H1 (cell line): ENCODE data around the gene CHST9. TPM values are rescaled to one million over a fixed set of nuclear protein-coding genes. Genes with fewer than 3 reads are reported as not detected.

Source experiments
- CTCF ChIA-PET: fragments of 300-600 bp; sonication (Branson Sonifier 250); formaldehyde crosslinking; loops from one replicate; lab custom pipeline; 2021; ENCODE audit not compliant: partially characterized antibody; lab: Charles Lee
- POLR2A ChIA-PET: fragments of 300-600 bp; sonication (Branson Sonifier 250); formaldehyde crosslinking; loops from one replicate; lab custom pipeline; 2021; ENCODE audit warnings: inconsistent platforms; ENCODE audit not compliant: partially characterized antibody; lab: Charles Lee
- DNase-seq, 2 experiments: peaks; one replicate each; pipeline versions ENCODE4 v3.0.0 to v3.0.0-alpha.2; 2010 to 2022; ENCODE audit warnings: low spot score in 2 of 2, low read depth in 1 of 2, mixed read lengths in 1 of 2
- FAIRE-seq: peaks from 2 replicates; lab custom pipeline; 2011; peaks lifted over from hg19 to GRCh38; lab: Jason Lieb, UNC
- H2AFZ ChIP-seq: 2 replicates; pipeline ENCODE4 v1.8.1; 2012; ENCODE audit warnings: low read length, inconsistent platforms
- H2AK5ac ChIP-seq: 2 replicates; pipeline ENCODE4 v1.6.1; 2013; ENCODE audit warnings: low read depth, low read length
- H2BK120ac ChIP-seq: replicated peaks from 2 replicates; pipeline ENCODE3; 2013; ENCODE audit warnings: low read depth, low read length, inconsistent platforms
- H2BK12ac ChIP-seq: 2 replicates; pipeline ENCODE4 v1.6.1; 2013; ENCODE audit warnings: low read depth, low read length
- H2BK15ac ChIP-seq: 2 replicates; pipeline ENCODE4 v1.6.1; 2013; ENCODE audit warnings: low read length
- H2BK20ac ChIP-seq: 2 replicates; pipeline ENCODE4 v1.6.1; 2013; ENCODE audit warnings: low read length
- H2BK5ac ChIP-seq: 2 replicates; pipeline ENCODE4 v1.6.1; 2013; ENCODE audit warnings: low read depth, low read length
- H3K14ac ChIP-seq: 2 replicates; pipeline ENCODE4 v1.6.1; 2013; ENCODE audit warnings: inconsistent platforms; ENCODE audit not compliant: insufficient read length
- H3K18ac ChIP-seq: 2 replicates; pipeline ENCODE4 v1.6.1; 2013; ENCODE audit warnings: low read length; ENCODE audit errors: extremely low read depth
- H3K23ac ChIP-seq: 2 replicates; pipeline ENCODE4 v1.6.1; 2013; ENCODE audit warnings: inconsistent platforms; ENCODE audit not compliant: insufficient read length
- H3K23me2 ChIP-seq: 2 replicates; pipeline ENCODE4 v1.6.1; 2013; ENCODE audit warnings: low read depth, low read length
- H3K27ac ChIP-seq: 2 replicates; pipeline ENCODE4 v1.6.1; 2011; ENCODE audit warnings: low read depth, low read length, inconsistent platforms
- H3K27me3 ChIP-seq, 4 experiments: replicated peaks in 1 of 4; 1 replicate in 1 of 4; 2 replicates in 3 of 4; pipeline versions ENCODE4 v1.6.1 to v1.8.1; 2011 to 2013; ENCODE audit warnings: low read length in 3 of 4, mild to moderate bottlenecking in 3 of 4, inconsistent platforms in 2 of 4, mixed read lengths in 2 of 4, moderate library complexity in 1 of 4; ENCODE audit not compliant: control insufficient read depth in 3 of 4, insufficient read depth in 3 of 4; ENCODE audit errors: extremely low read depth in 1 of 4
- H3K36me3 ChIP-seq, 4 experiments: 2 replicates each; pipeline versions ENCODE4 v1.6.1 to v1.8.1; 2011 to 2013; ENCODE audit warnings: mild to moderate bottlenecking in 4 of 4, low read length in 3 of 4, moderate library complexity in 2 of 4, control low read depth in 1 of 4, inconsistent platforms in 1 of 4; ENCODE audit not compliant: insufficient read depth in 4 of 4, control insufficient read depth in 2 of 4
- H3K4ac ChIP-seq: replicated peaks from 2 replicates; pipeline ENCODE3; 2013; ENCODE audit warnings: low read length, low read depth, mixed read lengths, inconsistent platforms; ENCODE audit not compliant: insufficient read length
- H3K4me1 ChIP-seq, 4 experiments: replicated peaks in 1 of 4; 1 replicate in 1 of 4; 2 replicates in 3 of 4; pipeline versions ENCODE4 v1.6.1 to v1.8.1; 2011 to 2013; ENCODE audit warnings: low read length in 3 of 4, inconsistent platforms in 2 of 4, mixed read lengths in 1 of 4; ENCODE audit not compliant: insufficient read depth in 4 of 4, control insufficient read depth in 3 of 4
- H3K4me2 ChIP-seq, 2 experiments: 2 replicates each; pipeline versions ENCODE4 v1.6.1 to v1.8.1; 2011 to 2013; ENCODE audit warnings: low read depth in 2 of 2, low read length in 2 of 2, control low read depth in 1 of 2, inconsistent platforms in 1 of 2, mild to moderate bottlenecking in 1 of 2; ENCODE audit not compliant: insufficient read depth in 1 of 2
- H3K4me3 ChIP-seq, 4 experiments: fragments of 200-600, 300-600 bp in 1 of 4; sonication (generic), shearing (Covaris generic), sonication (Bioruptor Twin) in 1 of 4; 2 replicates each; pipeline versions ENCODE4 v1.5.1 to v1.8.1; 2011 to 2016; ENCODE audit warnings: low read length in 4 of 4, low read depth in 3 of 4, control low read depth in 2 of 4, inconsistent platforms in 2 of 4, mild to moderate bottlenecking in 2 of 4, mixed read lengths in 1 of 4, moderate library complexity in 1 of 4; ENCODE audit not compliant: insufficient read depth in 2 of 4; ENCODE audit errors: extremely low read depth in 1 of 4
- H3K56ac ChIP-seq: replicated peaks from 2 replicates; pipeline ENCODE3; 2013; ENCODE audit warnings: low read depth, mild to moderate bottlenecking, mixed read lengths, low read length, inconsistent platforms; ENCODE audit not compliant: insufficient read length
- H3K79me1 ChIP-seq: 2 replicates; pipeline ENCODE4 v1.6.1; 2013; ENCODE audit warnings: low read depth, low read length, control low read depth
- H3K79me2 ChIP-seq, 2 experiments: 2 replicates each; pipeline versions ENCODE4 v1.6.1 to v1.8.1; 2012 to 2013; ENCODE audit warnings: low read length in 2 of 2, mild to moderate bottlenecking in 2 of 2, inconsistent platforms in 1 of 2; ENCODE audit not compliant: insufficient read depth in 2 of 2, control insufficient read depth in 1 of 2
- H3K9ac ChIP-seq, 4 experiments: replicated peaks in 1 of 4; 1 replicate in 1 of 4; 2 replicates in 3 of 4; pipeline versions ENCODE4 v1.6.1 to v1.8.1; 2011 to 2013; ENCODE audit warnings: low read depth in 3 of 4, low read length in 3 of 4, control low read depth in 2 of 4, mild to moderate bottlenecking in 2 of 4, moderate library complexity in 2 of 4, inconsistent platforms in 1 of 4; ENCODE audit errors: extremely low read depth in 1 of 4
- H3K9me3 ChIP-seq, 2 experiments: 2 replicates each; pipeline versions ENCODE4 v1.6.1 to v1.8.1; 2012 to 2013; ENCODE audit warnings: mild to moderate bottlenecking in 2 of 2, moderate library complexity in 2 of 2, control low read depth in 1 of 2, inconsistent platforms in 1 of 2, low read depth in 1 of 2, low read length in 1 of 2, mixed read lengths in 1 of 2; ENCODE audit not compliant: insufficient read depth in 2 of 2
- H4K20me1 ChIP-seq, 2 experiments: replicated peaks in 1 of 2; 2 replicates each; pipeline versions ENCODE3 to v1.8.1; 2011 to 2013; ENCODE audit warnings: inconsistent platforms in 2 of 2, low read length in 2 of 2, mild to moderate bottlenecking in 1 of 2; ENCODE audit not compliant: insufficient read depth in 2 of 2, control insufficient read depth in 1 of 2
- H4K5ac ChIP-seq: 2 replicates; pipeline ENCODE4 v1.6.1; 2013; ENCODE audit warnings: low read length, low read depth, mixed read lengths, inconsistent platforms; ENCODE audit not compliant: insufficient read length
- H4K8ac ChIP-seq: 2 replicates; pipeline ENCODE4 v1.8.0; 2013; ENCODE audit warnings: mild to moderate bottlenecking, moderate library complexity, low read length, inconsistent platforms; ENCODE audit not compliant: insufficient read depth; ENCODE audit errors: extremely low read depth
- H4K91ac ChIP-seq: replicated peaks from 2 replicates; pipeline ENCODE3; 2013; ENCODE audit warnings: low read length, mixed read lengths, inconsistent platforms; ENCODE audit not compliant: insufficient read length
- WGBS, 2 experiments: shearing (Covaris generic) in 1 of 2; methylation state at CpG; one replicate each; pipeline versions ENCODE4 v1.1.6 to v1.1.7; 2013 to 2015; ENCODE audit warnings: low lambda C conversion rate in 2 of 2, mixed read lengths in 2 of 2, inconsistent platforms in 1 of 2, low coverage in 1 of 2, missing lambda C conversion rate in 1 of 2; ENCODE audit not compliant: insufficient replicate concordance in 2 of 2, insufficient coverage in 1 of 2, insufficient read length in 1 of 2; ENCODE audit errors: extremely low coverage in 1 of 2, missing lambda C conversion rate in 1 of 2; 5-methylcytosine and 5-hydroxymethylcytosine counted together
- polyA plus RNA-seq, 7 experiments: library from polyadenylated mRNA; depleted of rRNA in 3 of 7; stranded (reverse) in 5 of 7; unstranded in 2 of 7; fragments of >200 nt in 5 of 7; fragments of 200-250 nt in 2 of 7; gene quantifications; 1 replicate in 5 of 7; 2 replicates in 1 of 7; 4 replicates in 1 of 7; pipeline versions ENCODE4 v1.2.1 to v1.2.3, GENCODE V29; 2011 to 2013; ENCODE audit warnings: missing spikeins in 2 of 7, mixed read lengths in 2 of 7
- total RNA-seq: library from RNA; stranded (reverse); fragmentation: NEBNext Ultra II Directional; extraction: Animal tissue kit (Norgen Biotek cat#: 25700); gene quantifications from 2 replicates; pipeline ENCODE4 v1.2.1, GENCODE V29; 2021
- TF ChIP-seq, protein P1 (sequence below): IDR thresholded peaks from 2 replicates; pipeline ENCODE4 v1.6.1; 2012; ENCODE audit warnings: inconsistent platforms
- TF ChIP-seq, protein P2 (sequence below): IDR thresholded peaks from 2 replicates; pipeline ENCODE4 v1.6.1; 2011; ENCODE audit warnings: low read depth, mild to moderate bottlenecking, low read length; ENCODE audit not compliant: insufficient read depth

CHST9 gene
- total and polyA plus RNA-seq, 2 of the 8 experiments (the other 6 are each of a cell fraction or from before 2014, with no cell fraction given): 3.2 to 24.3 TPM

DNA sequence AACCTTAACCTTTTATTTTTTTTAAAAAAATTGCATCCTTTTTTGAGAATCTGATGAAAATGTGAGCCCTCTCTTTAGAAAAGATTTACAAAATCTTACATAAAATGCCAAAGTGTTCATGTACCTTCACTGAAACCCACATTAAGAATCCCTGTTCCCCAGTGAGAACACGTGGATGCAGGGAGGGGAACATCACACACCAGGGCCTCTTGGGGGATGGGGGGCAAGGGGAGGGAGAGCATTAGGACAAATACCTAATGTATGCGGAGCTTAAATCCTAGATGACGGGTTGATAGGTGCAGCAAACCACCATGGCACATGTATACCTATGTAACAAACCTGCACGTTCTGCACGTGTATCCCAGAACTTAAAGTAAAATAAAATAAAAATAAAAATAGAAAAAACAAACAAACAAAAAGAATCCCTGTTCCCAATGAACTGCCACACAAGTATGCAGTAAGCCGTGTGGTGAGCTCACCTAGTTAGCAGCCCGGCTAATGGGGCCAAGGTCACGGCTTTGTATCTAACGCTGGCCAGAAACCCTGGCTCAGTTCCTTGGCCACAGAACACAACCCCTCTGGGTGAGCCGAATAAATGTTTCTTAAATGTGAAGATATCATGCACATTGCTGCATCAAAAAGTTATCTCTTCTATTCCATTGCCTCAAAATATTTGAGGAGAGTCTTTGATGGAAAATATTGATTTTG, 41.4 kb downstream of the CHST9 start:
- H3K79me2 ChIP-seq: no peaks in the 10 kb centered on the region; a peak in 1 of 4 replicates
- no peak overlapping the region; the same call in 1 of the 2 replicates for H2AK5ac ChIP-seq
- no peak overlapping the region for H4K8ac ChIP-seq
- peaks cover 0 to 5% (median 1%) of the 10 kb centered on the region in 4 experiments; a peak in 2 of 7 replicates for H3K4me1 ChIP-seq
- H3K4ac ChIP-seq: no peak overlapping the region
- no peak for FAIRE-seq
- H3K23me2 ChIP-seq: no peaks in the 10 kb centered on the region
- no peak overlapping the region for H2BK5ac ChIP-seq
- H4K91ac ChIP-seq: no peak overlapping the region
- H3K79me1 ChIP-seq: no peaks in the 10 kb centered on the region
- no peak overlapping the region for H3K23ac ChIP-seq
- no peak overlapping the region for H3K27ac ChIP-seq
- no peaks in the 10 kb centered on the region for H4K20me1 ChIP-seq
- no peaks in the 10 kb centered on the region for H3K27me3 ChIP-seq
- H2AFZ ChIP-seq: no peak overlapping the region
- no peak overlapping the region for H2BK15ac ChIP-seq
- no peak overlapping the region for H4K5ac ChIP-seq
- no peak overlapping the region for H3K4me2 ChIP-seq
- 81% methylated on average over 10 of the region's 10 CpGs; no CpG with 5 or more reads in 1 of the 2 experiments for WGBS, 2 experiments
- H3K9me3 ChIP-seq: no peaks in the 10 kb centered on the region
- H3K56ac ChIP-seq: no peak overlapping the region
- TF ChIP-seq, protein P1, sequence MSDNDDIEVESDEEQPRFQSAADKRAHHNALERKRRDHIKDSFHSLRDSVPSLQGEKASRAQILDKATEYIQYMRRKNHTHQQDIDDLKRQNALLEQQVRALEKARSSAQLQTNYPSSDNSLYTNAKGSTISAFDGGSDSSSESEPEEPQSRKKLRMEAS: peak; percentile 19; the same call in 1 of the 2 replicates
- TF ChIP-seq, protein P2, sequence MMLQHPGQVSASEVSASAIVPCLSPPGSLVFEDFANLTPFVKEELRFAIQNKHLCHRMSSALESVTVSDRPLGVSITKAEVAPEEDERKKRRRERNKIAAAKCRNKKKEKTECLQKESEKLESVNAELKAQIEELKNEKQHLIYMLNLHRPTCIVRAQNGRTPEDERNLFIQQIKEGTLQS: no peak
- no peak overlapping the region for H2BK12ac ChIP-seq
- no peak overlapping the region for H2BK120ac ChIP-seq
- no peak overlapping the region for H3K9ac ChIP-seq
- no peak overlapping the region for H3K4me3 ChIP-seq
- H2BK20ac ChIP-seq: no peak overlapping the region
- no peaks in the 10 kb centered on the region; a peak in 1 of 8 replicates for H3K36me3 ChIP-seq
- peak in 1 of 2 experiments; percentile 7 for DNase-seq
- ChIA-PET CTCF (no interaction called here), POLR2A (no interaction called here)
- no peak overlapping the region for H3K14ac ChIP-seq
- H3K18ac ChIP-seq: no peak overlapping the region
